Loucy (cell line): ENCODE measurements around the gene PTPN2.

ENCODE experiments used
- EZH2phosphoT487 ChIP-seq: fragments of 200-600 bp; IDR thresholded peaks from 2 replicates; pipeline ENCODE4 v1.6.1; 2018; ENCODE audit warnings: antibody characterized with exemption, mild to moderate bottlenecking, moderate library complexity, borderline replicate concordance
- TF ChIP-seq, protein P1 (sequence below): fragments of 200-600 bp; sonication (generic); conservative IDR thresholded peaks from 2 replicates; pipeline ENCODE4 v1.5.1; 2014; ENCODE audit warnings: mild to moderate bottlenecking, antibody characterized with exemption, low read length

DNA sequence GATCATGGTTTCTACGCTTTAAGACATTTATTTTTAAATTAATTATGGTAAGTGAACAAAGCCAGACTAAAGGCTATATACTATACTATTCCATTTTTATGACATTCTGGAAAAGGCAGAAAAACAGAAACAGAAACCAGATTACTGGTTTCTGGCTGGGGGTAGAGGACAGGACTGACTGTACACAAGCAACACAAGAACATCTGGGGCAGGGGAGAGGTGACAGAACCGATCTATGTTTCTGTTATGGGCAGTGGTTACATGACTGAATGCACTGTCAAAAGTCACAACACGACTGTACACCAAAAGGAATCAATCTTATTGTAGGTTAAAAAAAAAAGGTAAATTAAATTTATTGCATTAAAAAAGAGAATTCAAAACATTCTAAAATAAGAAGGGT, 64.7 kb downstream of the PTPN2 start:
- TF ChIP-seq, protein P1, sequence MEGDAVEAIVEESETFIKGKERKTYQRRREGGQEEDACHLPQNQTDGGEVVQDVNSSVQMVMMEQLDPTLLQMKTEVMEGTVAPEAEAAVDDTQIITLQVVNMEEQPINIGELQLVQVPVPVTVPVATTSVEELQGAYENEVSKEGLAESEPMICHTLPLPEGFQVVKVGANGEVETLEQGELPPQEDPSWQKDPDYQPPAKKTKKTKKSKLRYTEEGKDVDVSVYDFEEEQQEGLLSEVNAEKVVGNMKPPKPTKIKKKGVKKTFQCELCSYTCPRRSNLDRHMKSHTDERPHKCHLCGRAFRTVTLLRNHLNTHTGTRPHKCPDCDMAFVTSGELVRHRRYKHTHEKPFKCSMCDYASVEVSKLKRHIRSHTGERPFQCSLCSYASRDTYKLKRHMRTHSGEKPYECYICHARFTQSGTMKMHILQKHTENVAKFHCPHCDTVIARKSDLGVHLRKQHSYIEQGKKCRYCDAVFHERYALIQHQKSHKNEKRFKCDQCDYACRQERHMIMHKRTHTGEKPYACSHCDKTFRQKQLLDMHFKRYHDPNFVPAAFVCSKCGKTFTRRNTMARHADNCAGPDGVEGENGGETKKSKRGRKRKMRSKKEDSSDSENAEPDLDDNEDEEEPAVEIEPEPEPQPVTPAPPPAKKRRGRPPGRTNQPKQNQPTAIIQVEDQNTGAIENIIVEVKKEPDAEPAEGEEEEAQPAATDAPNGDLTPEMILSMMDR: no peak
- TF ChIP-seq EZH2phosphoT487: no peak
